ENCODE measurements around the gene HOXA3. TPM values are rescaled to one million over a fixed set of nuclear protein-coding genes. Genes with fewer than 3 reads are reported as not detected.

HOXA3 gene
- total and polyA plus RNA-seq, 2 of the 13 experiments (the other 11 are each of a cell fraction or from before 2014, with no cell fraction given): 2.9 to 4.6 TPM

DNA sequence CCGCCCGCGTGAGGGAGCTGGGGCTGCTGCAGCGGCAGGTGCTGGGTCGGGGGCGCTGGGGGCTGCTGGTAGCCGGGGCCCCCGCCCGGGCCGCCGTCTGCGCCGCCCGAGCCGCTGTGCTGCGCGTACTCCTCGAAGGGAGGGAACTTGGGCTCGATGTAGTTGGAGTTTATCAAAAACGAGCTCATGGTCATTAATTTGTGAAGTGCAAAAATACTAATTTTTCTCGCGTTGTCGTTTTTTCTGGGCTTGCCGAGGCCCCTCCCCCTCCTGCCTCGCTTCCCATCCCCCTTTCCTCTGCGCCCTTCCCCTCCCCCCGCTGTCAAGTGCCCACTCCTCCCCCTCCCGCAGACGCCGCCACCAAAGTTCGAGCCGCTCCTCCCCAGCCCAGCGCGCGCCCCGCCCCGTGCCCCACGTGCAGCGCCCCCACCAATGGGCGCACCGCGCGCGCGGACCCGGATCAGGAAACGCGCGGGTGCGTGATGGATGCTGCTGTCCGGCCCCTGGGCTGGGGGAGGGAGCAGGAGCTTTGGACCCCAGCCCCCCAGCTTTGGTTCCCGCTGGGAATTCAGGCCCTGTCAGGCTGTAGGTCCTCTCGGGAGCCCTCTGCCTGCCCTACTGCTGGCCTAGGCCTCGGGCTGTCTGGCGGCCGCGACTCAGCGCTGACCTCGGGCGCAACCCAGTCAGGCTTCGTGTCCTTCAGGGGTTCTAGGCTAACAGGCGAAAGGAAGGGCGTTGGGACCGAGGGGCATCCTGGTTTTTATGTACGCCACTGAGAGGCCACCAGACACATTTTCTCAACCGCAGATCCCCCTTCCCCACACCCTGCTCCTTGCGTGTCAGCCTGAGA, 21.6 kb downstream of the HOXA3 start, which contains the start of gene HOXA4 (continued):
- TF ChIP-seq, protein P1, sequence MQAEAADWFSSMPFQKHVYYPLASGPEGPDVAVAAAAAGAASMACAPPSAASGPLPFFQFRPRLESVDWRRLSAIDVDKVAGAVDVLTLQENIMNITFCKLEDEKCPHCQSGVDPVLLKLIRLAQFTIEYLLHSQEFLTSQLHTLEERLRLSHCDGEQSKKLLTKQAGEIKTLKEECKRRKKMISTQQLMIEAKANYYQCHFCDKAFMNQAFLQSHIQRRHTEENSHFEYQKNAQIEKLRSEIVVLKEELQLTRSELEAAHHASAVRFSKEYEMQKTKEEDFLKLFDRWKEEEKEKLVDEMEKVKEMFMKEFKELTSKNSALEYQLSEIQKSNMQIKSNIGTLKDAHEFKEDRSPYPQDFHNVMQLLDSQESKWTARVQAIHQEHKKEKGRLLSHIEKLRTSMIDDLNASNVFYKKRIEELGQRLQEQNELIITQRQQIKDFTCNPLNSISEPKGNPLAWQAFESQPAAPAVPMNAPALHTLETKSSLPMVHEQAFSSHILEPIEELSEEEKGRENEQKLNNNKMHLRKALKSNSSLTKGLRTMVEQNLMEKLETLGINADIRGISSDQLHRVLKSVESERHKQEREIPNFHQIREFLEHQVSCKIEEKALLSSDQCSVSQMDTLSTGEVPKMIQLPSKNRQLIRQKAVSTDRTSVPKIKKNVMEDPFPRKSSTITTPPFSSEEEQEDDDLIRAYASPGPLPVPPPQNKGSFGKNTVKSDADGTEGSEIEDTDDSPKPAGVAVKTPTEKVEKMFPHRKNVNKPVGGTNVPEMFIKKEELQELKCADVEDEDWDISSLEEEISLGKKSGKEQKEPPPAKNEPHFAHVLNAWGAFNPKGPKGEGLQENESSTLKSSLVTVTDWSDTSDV (CRISPR knock-in tag; IDR thresholded peaks at IDR 0.05): no peak
- TF ChIP-seq, protein P2, sequence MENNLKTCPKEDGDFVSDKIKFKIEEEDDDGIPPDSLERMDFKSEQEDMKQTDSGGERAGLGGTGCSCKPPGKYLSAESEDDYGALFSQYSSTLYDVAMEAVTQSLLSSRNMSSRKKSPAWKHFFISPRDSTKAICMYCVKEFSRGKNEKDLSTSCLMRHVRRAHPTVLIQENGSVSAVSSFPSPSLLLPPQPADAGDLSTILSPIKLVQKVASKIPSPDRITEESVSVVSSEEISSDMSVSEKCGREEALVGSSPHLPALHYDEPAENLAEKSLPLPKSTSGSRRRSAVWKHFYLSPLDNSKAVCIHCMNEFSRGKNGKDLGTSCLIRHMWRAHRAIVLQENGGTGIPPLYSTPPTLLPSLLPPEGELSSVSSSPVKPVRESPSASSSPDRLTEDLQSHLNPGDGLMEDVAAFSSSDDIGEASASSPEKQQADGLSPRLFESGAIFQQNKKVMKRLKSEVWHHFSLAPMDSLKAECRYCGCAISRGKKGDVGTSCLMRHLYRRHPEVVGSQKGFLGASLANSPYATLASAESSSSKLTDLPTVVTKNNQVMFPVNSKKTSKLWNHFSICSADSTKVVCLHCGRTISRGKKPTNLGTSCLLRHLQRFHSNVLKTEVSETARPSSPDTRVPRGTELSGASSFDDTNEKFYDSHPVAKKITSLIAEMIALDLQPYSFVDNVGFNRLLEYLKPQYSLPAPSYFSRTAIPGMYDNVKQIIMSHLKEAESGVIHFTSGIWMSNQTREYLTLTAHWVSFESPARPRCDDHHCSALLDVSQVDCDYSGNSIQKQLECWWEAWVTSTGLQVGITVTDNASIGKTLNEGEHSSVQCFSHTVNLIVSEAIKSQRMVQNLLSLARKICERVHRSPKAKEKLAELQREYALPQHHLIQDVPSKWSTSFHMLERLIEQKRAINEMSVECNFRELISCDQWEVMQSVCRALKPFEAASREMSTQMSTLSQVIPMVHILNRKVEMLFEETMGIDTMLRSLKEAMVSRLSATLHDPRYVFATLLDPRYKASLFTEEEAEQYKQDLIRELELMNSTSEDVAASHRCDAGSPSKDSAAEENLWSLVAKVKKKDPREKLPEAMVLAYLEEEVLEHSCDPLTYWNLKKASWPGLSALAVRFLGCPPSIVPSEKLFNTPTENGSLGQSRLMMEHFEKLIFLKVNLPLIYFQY (CRISPR knock-in tag; IDR thresholded peaks at IDR 0.05; ENCODE audit: borderline replicate concordance): no peak
- no peak for TF ChIP-seq MAFF (IDR thresholded peaks at IDR 0.05; ENCODE audit: low read depth, low read length)
- TF ChIP-seq JUND (CRISPR knock-in tag; IDR thresholded peaks at IDR 0.05): no peak
- TF ChIP-seq, protein P3, sequence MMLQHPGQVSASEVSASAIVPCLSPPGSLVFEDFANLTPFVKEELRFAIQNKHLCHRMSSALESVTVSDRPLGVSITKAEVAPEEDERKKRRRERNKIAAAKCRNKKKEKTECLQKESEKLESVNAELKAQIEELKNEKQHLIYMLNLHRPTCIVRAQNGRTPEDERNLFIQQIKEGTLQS (CRISPR knock-in tag; IDR thresholded peaks at IDR 0.05): no peak
- no peak for TF ChIP-seq ZNF816 (CRISPR knock-in tag; IDR thresholded peaks at IDR 0.05; ENCODE audit: borderline replicate concordance)
- no peak for TF ChIP-seq REXO4 (CRISPR knock-in tag; IDR thresholded peaks at IDR 0.05; ENCODE audit: borderline replicate concordance)
- no peak for TF ChIP-seq ZBTB42 (CRISPR knock-in tag; IDR thresholded peaks at IDR 0.05)
- no peak for TF ChIP-seq SCMH1 (CRISPR knock-in tag; IDR thresholded peaks at IDR 0.05; ENCODE audit: borderline replicate concordance)
- no peak for TF ChIP-seq GLI4 (CRISPR knock-in tag; IDR thresholded peaks at IDR 0.05; ENCODE audit: borderline replicate concordance)
- no peak for TF ChIP-seq FIP1L1 (IDR thresholded peaks at IDR 0.05; ENCODE audit: borderline replicate concordance, insufficient read depth, low read depth, low read length)
- TF ChIP-seq ZNF558 (CRISPR knock-in tag; IDR thresholded peaks at IDR 0.05; ENCODE audit: borderline replicate concordance): no peak; the same call in 1 of the 2 replicates
- TF ChIP-seq KDM4B (CRISPR knock-in tag; IDR thresholded peaks at IDR 0.05): no peak
- no peak for TF ChIP-seq SIX1 (CRISPR knock-in tag; IDR thresholded peaks at IDR 0.05; ENCODE audit: borderline replicate concordance)
- no peak for TF ChIP-seq PTBP1 (IDR thresholded peaks at IDR 0.05; ENCODE audit: low read depth, low read length, poor library complexity, severe bottlenecking)
- TF ChIP-seq KDM5A (IDR thresholded peaks at IDR 0.05; ENCODE audit: borderline replicate concordance, low read length): peak; percentile 54; the same call in 1 of the 2 replicates
- TF ChIP-seq, protein P4, sequence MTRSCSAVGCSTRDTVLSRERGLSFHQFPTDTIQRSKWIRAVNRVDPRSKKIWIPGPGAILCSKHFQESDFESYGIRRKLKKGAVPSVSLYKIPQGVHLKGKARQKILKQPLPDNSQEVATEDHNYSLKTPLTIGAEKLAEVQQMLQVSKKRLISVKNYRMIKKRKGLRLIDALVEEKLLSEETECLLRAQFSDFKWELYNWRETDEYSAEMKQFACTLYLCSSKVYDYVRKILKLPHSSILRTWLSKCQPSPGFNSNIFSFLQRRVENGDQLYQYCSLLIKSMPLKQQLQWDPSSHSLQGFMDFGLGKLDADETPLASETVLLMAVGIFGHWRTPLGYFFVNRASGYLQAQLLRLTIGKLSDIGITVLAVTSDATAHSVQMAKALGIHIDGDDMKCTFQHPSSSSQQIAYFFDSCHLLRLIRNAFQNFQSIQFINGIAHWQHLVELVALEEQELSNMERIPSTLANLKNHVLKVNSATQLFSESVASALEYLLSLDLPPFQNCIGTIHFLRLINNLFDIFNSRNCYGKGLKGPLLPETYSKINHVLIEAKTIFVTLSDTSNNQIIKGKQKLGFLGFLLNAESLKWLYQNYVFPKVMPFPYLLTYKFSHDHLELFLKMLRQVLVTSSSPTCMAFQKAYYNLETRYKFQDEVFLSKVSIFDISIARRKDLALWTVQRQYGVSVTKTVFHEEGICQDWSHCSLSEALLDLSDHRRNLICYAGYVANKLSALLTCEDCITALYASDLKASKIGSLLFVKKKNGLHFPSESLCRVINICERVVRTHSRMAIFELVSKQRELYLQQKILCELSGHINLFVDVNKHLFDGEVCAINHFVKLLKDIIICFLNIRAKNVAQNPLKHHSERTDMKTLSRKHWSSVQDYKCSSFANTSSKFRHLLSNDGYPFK (CRISPR knock-in tag; IDR thresholded peaks at IDR 0.05; ENCODE audit: borderline replicate concordance): peak; percentile 80; the same call in 1 of the 2 replicates
- TF ChIP-seq ZFAT (CRISPR knock-in tag; conservative IDR thresholded peaks at IDR 0.05): no peak

All from HepG2 (cell line).